GM18868 (cell line): ENCODE measurements around the gene ANAPC2.
A peak's percentile ranks its signal among the peaks of the same experiment; 100 is the strongest.

ENCODE experiments used
- ATAC-seq: cut with Tn5 transposase; IDR thresholded peaks from one replicate; pipeline ENCODE4 v1.9.1; 2021; ENCODE audit warnings: mild to moderate bottlenecking, moderate library complexity; ENCODE audit not compliant: unreplicated experiment

Gene ANAPC2

GRCh38 chr9:137164370-137165249 is 23.8 kb downstream of the ANAPC2 start:
- no peak for ATAC-seq

- ATAC-seq, result no peak
Observed at GRCh38 chr9:137163805-137164204, 24.6 kb downstream of the ANAPC2 start.

- ATAC-seq, result no peak
Observed at GRCh38 chr9:137163365-137163715, 25.0 kb downstream of the ANAPC2 start.

GRCh38 chr9:137162505-137163364 is 25.6 kb downstream of the ANAPC2 start:
- no peak for ATAC-seq

GRCh38 chr9:137161558-137162486 is 26.5 kb downstream of the ANAPC2 start:
- no peak for ATAC-seq

- no peak for ATAC-seq
Observed at GRCh38 chr9:137160716-137161557, 27.4 kb downstream of the ANAPC2 start.

GRCh38 chr9:137160054-137160425 is 28.3 kb downstream of the ANAPC2 start:
- no peak for ATAC-seq

- no peak for ATAC-seq
Observed at GRCh38 chr9:137159105-137160053, 29.0 kb downstream of the ANAPC2 start.

- no peak for ATAC-seq
Observed at GRCh38 chr9:137158625-137159024, 29.7 kb downstream of the ANAPC2 start.

- no peak for ATAC-seq
Observed at GRCh38 chr9:137157618-137158415, 30.5 kb downstream of the ANAPC2 start.

- peak; percentile 37 for ATAC-seq
Observed at GRCh38 chr9:137156567-137157375, 31.6 kb downstream of the ANAPC2 start.

- no peak for ATAC-seq
Observed at GRCh38 chr9:137152844-137153405, 35.4 kb downstream of the ANAPC2 start.

- ATAC-seq, result peak; percentile 47
Observed at GRCh38 chr9:137150617-137151457, 37.5 kb downstream of the ANAPC2 start.

GRCh38 chr9:137149942-137150616 is 38.3 kb downstream of the ANAPC2 start:
- ATAC-seq, result peak; percentile 19

GRCh38 chr9:137149363-137149762 is 39.0 kb downstream of the ANAPC2 start:
- no peak for ATAC-seq
